Pulmonary artery endothelial cell (primary cell): ENCODE measurements around the gene NHLH1. TPM values are rescaled to one million over a fixed set of nuclear protein-coding genes. Genes with fewer than 3 reads are reported as not detected.
"Not testable (repeated sequence)": the region's sequence is repeated elsewhere in the genome, so short reads cannot be mapped to it uniquely, and the experiment has no call there.

Experiments
- DNase-seq: peaks from one replicate; pipeline ENCODE4 v3.0.0-alpha.2; 2011; ENCODE audit warnings: low read depth, low spot score
- total RNA-seq: library from RNA; depleted of rRNA; stranded (reverse); fragments of >200 nt; gene quantifications from 2 replicates; pipeline ENCODE4 v1.2.3, GENCODE V29; 2014

NHLH1 gene
- total RNA-seq, 1 donor from 2014 or later, result under 0.01 TPM

DNA sequence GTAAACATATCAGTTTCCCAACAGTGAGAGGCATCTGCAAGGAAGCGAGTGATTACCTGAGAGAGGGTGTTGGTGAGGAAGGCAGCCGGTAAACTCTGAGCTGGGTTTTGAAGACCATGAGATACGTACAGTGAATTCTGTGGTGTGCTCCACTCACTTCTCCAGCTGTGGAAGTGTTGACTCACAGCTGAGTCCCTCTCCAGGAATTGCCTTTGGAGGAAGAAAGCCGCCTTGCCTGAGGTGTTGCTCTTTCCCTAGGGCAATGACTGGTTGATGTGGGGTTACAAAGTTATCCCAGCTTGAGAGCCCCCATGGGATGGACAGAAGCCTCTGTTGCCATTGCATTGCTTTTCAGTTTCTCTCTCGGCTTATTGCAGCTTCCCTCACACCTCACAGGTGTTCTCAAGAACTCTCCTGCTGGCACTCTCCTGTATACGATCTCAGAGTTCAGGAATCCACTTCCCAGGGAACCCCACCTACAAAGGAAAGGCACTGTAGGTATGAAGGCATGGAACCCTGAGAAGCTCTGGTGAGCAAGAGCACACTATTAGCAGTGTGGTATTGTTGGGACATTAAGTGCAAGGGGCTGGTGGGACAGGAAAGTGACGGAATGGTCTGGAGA is 10.8 kb downstream of the NHLH1 start:
- DNase-seq, result no peak

DNA sequence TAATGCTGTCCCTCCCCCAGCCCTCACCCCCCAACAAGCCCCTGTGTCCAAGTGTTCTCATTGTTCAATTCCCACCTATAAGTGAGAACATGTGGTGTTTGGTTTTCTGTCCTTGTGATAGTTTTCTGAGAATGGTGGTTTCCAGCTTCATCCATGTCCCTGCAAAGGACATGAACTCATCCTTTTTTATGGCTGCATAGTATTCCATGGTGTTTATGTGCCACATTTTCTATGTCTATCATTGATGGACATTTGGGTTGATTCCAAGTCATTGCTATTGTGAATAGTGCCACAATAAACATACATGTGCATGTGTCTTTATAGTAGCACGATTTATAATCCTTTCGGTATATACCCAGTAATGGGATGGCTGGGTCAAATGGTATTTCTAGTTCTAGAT is 17.9 kb downstream of the NHLH1 start:
- not testable (repeated sequence) for DNase-seq

DNA sequence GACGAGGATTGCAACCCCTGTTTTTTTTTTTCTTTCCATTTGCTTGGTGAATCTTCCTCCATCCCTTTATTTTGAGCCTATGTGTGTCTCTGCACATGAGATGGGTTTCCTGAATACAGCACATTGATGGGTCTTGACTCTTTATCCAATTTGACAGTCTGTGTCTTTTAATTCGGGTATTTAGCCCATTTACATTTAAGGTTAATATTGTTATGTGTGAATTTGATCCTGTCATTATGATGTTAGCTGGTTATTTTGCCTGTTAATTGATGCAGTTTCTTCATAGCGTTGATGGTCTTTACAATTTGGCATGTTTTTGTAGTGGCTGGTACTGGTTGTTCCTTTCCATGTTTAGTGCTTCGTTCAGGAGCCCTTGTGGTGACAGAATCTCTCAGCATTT is 21.5 kb downstream of the NHLH1 start:
- DNase-seq, result not testable (repeated sequence)

DNA sequence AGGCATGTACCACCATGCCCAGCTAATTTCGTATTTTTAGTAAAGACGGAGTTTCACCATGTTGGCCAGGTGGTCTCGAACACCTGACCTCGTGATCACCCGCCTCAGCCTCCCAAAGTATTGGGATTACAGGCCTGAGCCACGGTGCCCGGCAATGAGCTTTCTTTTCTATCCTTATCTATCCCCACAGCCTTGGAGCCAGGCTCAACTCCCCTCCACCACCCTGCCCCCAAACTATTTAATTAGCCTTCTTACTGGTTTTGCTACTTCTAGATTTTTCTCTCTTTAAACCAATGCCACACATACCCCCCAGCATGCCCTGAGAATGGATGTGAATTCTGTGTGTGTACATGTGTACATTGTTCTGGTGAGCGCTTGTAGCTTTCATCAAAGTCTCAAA is 27.8 kb downstream of the NHLH1 start:
- no peak for DNase-seq

DNA sequence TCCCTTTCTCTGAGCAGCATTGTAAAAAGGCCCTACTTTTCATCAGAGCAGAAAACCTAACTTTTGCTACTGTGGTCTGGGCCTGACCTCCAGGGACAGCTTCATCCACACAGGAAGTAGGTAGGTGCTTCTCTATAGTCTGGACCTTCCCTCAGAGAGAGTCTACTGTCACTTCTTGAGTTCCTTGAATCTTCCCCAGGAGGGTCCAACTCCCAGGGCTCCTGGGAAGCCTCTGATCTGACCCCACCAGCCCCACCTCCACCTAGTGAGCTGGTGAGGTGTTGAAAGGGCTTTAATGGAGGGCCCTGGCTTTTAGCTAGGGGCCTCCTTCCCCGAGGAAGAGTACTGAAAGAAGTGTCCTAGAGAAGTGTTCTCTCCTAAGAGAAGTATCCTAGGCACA is 30.8 kb downstream of the NHLH1 start:
- no peak for DNase-seq

DNA sequence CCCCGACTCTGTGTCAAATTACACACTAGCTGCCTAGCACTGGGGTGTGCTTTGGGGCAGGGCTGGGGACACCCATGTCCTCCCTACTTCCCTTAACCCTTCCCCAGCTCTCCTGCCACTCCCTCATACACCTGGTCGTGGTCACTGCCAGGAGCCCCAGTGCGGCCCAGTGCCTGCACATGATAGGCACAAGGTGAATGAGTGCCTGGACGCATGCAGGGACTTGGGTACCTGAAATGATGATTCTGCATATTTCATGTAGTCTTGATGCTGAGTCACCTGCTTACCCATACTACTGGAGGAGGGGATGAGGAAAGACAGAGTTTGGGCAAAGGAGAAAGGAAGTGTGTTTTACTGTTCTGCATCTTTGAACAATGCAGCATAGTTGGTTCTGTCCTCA is 32.0 kb downstream of the NHLH1 start:
- no peak for DNase-seq

DNA sequence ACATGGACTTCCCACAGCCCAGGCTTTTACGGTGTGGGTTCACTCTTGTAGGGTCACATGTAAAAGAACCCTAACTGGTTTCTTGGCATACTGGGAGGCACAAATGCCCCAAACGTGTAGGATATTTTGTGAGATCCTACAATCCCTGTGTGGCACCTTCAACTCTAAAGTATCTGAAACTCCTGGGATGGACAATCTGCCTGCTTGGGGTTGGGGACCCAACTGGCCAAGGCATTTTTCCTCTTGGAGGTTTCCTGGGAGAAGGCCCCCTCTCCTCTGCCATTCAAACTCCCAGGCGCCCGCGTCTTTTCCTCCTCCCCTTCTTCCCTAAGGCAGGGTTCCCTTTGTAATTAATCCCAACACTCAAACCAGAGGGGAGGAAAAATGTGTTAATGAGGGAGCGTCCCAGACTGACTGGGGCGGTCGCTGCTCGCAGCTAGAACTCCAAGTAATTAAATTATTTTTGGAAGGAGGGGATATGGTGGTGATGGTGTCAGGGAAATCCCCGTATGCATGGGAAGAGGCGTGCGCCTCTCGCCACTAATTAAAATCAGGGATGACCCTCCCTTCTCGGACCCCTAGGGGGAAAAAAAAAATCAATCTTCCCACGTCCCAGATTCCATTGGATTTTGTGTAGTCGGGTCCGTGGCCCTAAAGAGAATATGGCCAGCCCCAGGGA is 32.8 kb downstream of the NHLH1 start:
- no peak for DNase-seq

DNA sequence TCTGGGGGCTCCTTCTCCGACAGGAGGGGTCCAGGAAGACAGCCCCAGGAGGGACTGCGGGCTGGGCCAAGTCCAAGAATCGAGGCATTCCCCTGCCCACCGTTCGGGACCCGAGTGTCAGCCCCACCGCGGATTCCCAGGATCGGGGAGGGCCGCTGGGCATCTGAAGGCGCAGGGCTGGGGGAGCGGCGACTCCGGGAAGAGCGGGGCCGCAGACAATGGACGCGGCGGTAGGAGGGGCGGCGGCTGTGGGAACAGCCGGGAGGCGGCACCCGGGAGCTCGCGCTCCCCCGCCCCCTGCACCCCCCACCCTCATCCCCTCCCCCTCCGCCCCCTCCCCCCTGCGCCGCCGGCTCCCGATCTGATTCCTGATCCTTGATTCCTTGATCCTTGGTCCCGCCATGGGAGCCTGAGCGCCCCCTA is 33.4 kb downstream of the NHLH1 start, which contains the start of gene VANGL2:
TSS of gene VANGL2 (plus strand) at position 342 of the 423 bp plus-strand sequence. CDS start 15,274 bp downstream, outside the sequence.
- DNase-seq, result no peak

DNA sequence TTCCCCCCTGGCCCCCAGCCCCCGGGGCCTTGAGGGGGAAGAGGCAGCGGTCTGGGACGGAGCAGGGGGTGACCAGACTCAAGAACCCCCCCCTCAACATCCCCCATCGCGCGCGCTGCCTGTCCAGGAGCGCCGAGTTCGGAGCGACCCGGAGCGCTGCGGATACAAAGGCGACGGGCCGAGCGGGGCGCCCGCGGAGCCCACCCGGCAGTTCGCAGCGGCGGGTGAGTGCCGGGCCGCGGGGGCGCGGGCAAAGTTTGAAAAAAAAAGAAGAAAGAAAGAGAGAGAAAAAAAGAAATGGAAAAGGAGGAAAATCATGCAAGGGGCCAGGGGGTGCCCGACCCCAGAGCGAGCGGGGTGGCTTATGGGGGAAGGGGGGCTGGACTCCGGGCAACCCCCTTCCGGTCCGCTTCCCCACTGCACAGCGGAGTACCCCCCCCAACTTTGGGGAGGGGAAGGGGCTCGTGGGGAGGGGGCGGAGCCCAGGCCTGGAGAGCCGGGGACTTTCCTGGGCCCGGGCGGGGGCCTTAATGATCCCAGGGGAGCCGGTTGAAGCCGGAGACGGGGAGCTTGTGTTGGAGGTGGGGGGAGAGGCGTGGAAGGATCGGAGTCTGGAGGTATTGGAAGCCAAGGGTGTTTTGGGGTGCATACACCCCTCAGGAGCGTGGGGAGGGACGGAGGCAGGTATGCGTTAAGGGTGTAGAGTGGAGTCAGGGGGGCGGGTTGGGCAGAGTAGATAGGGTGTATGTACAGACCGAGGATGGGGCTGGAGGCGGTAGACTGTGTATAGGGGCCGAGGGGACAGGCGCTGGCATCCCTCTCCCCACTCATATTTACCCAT is 34.0 kb downstream of the NHLH1 start:
- DNase-seq, result no peak

DNA sequence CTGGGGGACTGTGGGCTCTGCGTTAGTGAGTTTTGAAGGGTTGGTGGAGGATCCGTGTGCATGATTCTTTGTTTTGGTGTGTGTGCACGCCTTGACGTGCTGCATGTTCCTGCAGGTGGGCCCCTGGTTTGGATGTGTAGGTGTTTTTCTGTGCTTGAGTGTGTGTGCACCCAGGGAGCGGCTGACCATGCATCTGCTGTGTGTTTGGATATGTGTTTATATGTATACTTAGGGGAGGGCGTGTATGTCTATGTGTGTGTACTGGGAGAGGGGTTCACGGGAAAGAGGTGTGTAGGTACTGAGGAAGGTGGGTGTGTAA is 34.6 kb downstream of the NHLH1 start:
- no peak for DNase-seq

DNA sequence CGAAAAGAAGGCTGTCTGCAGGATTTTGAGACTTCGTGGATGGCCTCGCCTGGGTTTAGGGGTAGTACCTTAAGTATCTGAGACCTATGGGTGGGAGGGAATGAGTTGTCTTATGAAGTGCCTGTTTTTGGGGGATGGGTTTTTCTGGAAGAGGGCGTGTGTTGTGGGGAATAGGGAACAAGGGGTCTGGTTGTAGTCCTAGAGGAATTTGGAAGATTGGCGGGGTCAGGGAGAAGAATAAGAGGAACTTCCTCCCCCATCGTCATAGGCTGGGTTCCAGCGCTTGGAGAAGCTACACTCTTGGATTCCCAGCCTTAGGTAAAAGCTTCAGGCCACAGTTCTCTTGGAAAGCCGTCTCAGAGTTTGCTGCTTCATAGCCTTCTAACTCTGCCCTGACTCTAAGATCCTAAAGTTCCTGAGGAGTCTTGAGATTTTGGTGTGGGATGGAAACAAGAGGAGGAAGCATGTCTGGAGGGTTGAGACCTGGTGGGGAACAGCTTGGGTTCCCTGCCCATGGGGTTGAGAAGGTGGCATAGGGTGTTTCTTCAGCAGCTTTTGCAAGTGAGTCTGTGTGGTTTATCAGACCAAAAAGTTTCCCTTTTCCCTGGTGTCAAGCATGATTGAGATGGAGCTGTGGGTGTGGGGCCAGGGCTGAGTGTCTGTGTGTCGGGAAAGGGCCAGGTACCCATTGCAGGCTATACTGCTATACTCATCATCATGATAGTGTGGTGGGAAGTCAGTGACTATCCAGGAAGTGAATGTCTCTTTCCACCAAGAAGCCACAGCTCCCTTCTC is 35.3 kb downstream of the NHLH1 start:
- no peak for DNase-seq

DNA sequence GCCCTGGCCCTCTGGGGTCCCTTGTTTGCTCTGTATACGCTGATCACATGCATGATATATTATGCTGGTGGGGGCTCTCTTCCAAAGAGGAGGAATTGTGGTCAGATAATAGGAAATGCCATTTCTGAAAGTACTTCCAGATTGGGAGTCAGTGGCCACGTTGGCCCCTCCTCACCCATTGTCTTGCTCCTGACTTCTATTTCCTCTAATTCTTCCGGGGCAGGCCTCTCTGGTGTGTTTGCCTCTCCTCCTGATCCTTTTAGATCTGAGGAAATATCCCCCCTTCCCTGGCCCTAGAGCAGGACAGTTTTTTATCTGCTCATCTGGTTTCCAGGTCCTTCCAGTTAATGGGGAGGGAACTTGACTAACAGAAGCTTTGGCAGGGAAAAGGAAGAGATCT is 36.4 kb downstream of the NHLH1 start:
- DNase-seq, result peak; percentile 40

DNA sequence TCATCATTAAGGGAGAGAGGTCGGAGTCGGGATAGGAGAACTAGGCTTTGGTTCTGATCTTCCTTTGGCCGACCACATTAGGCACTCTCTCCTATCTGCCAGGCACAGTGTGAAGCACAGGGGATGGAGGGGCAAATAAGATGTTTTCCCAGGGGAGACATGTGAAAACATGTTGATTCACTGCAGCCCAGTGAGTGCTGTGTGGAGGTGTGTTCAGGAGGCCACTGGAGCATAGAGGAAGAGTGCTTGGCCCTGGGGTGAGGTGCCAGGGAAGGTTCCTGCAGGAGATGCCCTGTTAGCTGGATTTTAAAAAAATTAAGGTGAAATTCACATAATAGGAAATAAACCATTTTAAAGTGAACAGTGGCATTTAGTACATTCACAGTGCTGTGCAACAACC is 37.2 kb downstream of the NHLH1 start:
- no peak for DNase-seq

DNA sequence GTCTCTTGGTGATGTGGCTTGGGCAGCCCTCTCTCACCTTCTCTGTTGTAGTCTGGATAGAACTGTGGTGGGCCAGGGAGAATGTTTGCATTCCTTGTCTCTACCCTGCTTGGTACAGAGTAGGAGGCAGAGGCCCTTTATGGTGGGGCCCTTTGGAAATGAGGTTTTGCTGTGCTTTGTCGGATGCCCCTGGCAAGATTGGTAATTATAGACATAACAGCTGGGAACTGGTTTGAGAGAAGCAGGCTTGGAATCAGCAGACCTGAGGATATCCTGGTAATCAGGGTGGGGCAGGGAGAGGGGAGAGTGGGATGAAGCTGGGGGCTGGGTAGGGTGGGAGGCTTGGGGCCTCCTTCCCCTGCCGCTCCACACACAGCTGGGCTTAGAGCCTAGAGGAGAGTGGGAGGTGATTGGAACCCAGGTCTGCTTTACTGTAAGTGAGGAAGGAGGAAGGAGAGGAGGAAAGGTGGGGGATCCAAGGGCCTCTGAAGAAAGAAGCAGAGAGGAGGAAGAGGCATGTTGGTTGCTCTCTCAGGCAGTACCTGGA is 38.5 kb downstream of the NHLH1 start:
- DNase-seq, result no peak

DNA sequence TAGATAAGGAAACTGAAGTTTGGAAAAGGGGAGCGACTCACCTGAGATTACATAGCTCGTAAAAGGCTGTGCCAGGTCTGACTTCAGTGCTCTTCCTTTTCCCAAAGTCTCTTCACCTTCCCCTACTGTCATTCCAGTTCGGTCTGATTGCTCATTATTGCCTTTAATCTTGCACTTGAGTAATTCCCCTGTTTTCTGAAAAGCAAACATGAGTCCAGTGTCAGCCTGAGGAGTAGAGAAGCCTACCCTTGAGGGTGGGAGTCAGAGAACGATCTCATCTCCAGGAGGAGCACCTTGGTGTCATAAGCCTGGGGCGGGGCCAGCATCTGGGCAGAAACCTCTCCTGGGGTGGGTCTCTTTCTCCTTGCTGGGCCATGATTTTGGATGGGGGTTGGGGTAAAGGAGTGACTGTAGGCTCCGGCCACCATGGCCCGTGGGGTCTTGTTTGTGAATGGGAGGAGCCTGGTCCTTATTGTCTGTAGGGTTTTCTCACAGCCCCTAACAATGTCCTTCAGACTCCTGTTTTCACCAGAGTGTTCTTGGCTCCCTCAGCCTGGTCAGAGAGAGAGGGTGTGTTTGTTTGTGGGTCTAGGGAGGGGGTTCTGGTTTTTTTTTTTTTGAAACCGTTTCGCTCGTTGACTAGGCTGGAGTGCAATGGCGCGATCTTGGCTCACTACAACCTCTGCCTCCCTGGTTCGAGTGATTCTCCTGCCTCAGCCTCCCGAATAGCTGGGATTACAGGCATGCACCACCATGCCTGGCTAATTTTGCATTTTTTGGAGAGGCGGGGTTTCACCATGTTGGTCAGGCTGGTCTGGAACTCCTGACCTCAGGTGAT is 39.5 kb downstream of the NHLH1 start:
- DNase-seq, result no peak

DNA sequence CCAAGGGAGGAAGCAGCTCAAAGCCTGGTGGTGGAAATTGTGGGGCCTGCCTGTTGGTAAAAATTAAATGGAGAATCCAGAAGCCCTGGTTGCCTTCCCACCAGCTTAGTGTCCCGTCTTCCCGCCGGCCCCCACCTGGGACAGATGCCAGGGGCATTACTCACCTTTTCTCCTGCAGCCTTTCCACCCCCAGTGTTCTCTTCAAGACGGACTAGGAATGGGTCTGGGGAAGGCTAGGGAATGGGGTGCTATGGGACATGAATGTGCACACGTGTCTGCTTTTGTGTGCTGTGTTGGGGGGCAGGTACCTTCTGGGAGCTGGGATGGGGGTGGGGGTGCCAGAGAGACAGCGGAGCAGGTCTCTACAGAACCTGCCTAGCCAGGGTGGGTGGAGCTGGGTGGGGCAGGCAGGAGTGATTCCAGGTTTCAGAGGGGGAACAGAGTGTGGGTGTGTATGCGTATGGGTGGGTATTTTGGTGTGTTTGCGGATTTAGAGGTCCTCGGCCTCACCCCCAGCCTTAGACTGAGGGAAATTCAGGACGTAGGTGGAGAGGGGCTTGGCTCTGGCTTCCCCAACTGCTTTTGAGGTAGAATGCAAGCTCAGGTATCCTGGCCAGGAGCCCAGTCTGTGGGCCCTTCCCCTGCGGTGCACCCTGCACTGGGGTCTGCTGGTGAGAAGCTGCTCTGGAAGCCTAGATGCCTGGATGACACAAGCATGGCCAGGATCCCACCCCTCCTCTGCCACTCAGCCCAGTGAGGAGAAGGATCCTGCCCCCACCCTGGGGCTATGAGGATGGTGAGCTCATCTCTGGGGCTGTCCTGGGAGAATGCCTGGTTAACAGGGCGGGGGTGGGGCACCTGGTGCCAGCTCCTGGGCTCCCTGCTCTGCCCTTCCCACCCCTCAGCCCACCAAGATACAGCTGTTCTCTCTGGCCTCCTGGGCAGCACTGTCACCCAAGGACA is 41.2 kb downstream of the NHLH1 start:
- no peak for DNase-seq

DNA sequence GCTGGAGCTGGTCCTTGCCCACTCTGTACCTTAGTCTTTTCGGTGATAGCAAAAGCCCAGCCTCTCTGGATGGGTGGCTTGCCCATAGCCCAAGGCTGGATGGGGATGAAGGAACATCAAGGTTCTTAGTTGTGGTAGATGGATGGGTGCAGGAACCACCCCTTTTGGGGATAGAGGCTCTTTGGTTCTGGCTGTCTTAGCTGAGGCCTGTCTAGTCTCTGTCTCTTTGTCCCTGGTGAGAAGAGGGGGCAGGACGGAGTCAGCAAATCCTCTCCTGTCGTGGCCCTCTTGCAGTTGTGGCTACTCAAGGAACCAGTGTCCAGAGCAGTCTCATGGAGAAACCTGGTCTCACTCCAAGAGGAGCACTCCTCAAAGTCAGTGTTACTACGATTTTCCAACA is 42.0 kb downstream of the NHLH1 start:
- DNase-seq, result no peak

DNA sequence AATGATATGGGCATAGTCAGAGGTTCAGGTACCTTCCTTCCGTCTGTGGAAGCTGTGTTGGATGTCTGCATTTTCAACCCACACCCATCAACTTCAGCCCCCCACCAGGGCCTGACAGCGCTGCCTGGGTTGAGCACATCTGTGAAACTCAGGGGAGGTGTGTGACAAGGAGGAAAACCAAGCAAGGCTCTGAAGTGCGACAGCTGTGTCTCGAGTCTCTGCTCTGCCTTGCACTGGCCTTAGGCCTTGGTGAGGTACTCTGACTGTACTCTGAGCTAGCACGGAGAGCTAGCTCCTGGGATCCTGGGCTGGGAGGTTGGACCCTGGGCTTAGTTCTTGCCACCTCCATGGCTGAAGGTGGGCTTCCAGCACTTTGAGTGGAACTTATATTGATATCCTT is 42.6 kb downstream of the NHLH1 start:
- DNase-seq, result no peak

DNA sequence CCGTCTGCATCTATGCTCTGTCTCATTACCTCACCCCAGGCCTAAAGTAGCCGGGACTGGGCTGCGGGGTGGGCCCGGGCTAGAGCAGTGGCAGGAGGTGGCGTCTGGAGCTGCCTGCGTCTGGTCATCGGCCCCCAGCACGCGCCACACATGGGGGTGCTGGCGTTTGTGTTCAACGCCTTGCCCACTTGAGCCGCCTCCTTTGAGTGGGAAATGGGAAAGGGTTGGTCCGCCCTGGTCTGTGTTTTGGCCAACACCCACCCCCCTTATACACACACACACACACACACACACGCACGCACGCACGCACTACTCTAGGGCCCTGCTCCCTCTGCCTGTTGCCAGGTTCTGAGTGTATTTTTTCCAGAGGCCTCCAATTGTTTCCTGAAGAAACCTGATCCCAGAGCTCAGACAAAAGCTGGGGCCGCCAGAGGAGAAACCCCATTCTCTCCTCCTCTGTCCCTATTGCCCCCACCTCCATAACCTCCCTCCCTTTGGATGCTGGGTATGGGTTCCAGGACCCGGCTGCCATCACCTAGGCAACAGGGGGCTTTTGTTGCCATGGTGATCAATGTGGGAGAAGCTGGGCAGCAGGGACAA is 43.6 kb downstream of the NHLH1 start:
- DNase-seq, result no peak
